ENCODE data around the gene KCNQ4. TPM values are rescaled to one million over a fixed set of nuclear protein-coding genes. Genes with fewer than 3 reads are reported as not detected.

Gene KCNQ4
- total RNA-seq, 3 donors from 2014 or later: 0.32 to 1.3 (median 1.3) TPM

- H3K36me3 ChIP-seq: no peaks in the 10 kb centered on the region
- no peak for DNase-seq (ENCODE audit: low spot score in 2 of 2)
- no peak overlapping the region for H3K4me3 ChIP-seq
- no peak overlapping the region for H3K27ac ChIP-seq
- no peaks in the 10 kb centered on the region for H3K9me3 ChIP-seq
- TF ChIP-seq CTCF (IDR thresholded peaks at IDR 0.05) (no peak), POLR2AphosphoS5 (IDR thresholded peaks at IDR 0.05) (no peak), POLR2A (IDR thresholded peaks at IDR 0.05) (no peak)
- no peaks in the 10 kb centered on the region for H3K27me3 ChIP-seq
- intact Hi-C loops (cut with DNase I; ENCODE audit: low total_unique reads): no loop called here
- H3K4me1 ChIP-seq: no peaks in the 10 kb centered on the region
These were observed 54.7 kb downstream of the KCNQ4 start for GRCh38 chr1:40838045-40838979.

- no peak overlapping the region for H3K4me3 ChIP-seq
- TF ChIP-seq POLR2AphosphoS5 (IDR thresholded peaks at IDR 0.05) (no peak), CTCF (IDR thresholded peaks at IDR 0.05) (no peak), POLR2A (IDR thresholded peaks at IDR 0.05) (no peak)
- intact Hi-C loops (cut with DNase I; ENCODE audit: low total_unique reads): no loop called here
- no peaks in the 10 kb centered on the region for H3K36me3 ChIP-seq
- no peaks in the 10 kb centered on the region for H3K4me1 ChIP-seq
- DNase-seq (ENCODE audit: low spot score in 2 of 2): no peak
- H3K9me3 ChIP-seq: no peaks in the 10 kb centered on the region
- no peak overlapping the region for H3K27ac ChIP-seq
- no peaks in the 10 kb centered on the region for H3K27me3 ChIP-seq
These were observed 55.7 kb downstream of the KCNQ4 start for GRCh38 chr1:40838980-40839942.

GRCh38 chr1:40839943-40840335 is 56.4 kb downstream of the KCNQ4 start:
- intact Hi-C loops (cut with DNase I; ENCODE audit: low total_unique reads): no loop called here
- no peaks in the 10 kb centered on the region for H3K36me3 ChIP-seq

DNA sequence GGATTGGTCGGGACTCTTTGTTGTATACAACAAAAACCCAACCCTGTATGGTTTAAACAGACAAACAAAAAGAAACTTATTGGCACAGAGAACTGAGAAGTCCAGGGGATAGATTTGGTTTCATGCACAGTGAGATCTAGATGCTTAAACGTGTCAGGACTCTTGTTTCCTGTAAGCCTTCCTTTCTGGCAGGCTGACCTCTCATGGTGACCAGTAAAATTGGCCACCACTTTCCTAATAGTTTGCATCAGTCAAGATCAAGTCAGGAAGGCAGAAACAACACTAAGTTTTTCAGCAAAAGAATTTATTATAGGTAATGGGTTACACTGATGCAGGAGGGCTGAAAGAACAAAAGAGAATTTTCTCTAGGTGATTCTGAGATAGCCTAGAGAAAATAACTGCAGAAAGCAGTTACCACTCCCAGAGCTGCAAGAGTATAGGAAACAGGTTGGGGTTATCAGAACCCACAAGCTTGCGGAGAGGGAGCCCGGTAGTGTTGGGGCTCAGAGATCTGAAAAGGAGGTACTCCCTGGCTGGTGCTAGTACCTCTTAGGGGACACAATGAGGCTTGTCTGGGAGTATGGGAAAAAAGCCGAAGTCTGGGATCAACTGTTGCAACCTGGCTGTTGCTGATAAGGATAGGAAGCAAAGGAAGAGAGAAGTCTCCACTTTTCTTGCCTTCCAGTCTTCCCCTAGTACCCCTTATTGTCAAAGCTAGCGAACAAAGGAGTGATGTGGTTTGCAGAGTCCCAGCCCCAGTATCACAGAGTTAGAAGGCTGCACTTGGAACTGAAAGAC is 57.1 kb downstream of the KCNQ4 start:
- no peaks in the 10 kb centered on the region for H3K4me1 ChIP-seq
- H3K27ac ChIP-seq: no peak overlapping the region
- H3K27me3 ChIP-seq: no peaks in the 10 kb centered on the region
- TF ChIP-seq CTCF (IDR thresholded peaks at IDR 0.05): no peak
- H3K9me3 ChIP-seq: no peaks in the 10 kb centered on the region
- no peak overlapping the region for H3K4me3 ChIP-seq
- no peak for DNase-seq (ENCODE audit: low spot score in 2 of 2)
- no peaks in the 10 kb centered on the region for H3K36me3 ChIP-seq
- intact Hi-C loops (cut with DNase I; ENCODE audit: low total_unique reads): no loop called here

More at GRCh38 chr1:40839943-40840335, 56.4 kb downstream of the KCNQ4 start:
- Histone ChIP-seq H3K4me1 (no peaks in the 10 kb centered on the region), H3K9me3 (no peaks in the 10 kb centered on the region), H3K27ac (no peak overlapping the region), H3K27me3 (no peaks in the 10 kb centered on the region), H3K4me3 (no peak overlapping the region)
- TF ChIP-seq POLR2A (IDR thresholded peaks at IDR 0.05) (no peak), CTCF (IDR thresholded peaks at IDR 0.05) (no peak), POLR2AphosphoS5 (IDR thresholded peaks at IDR 0.05) (no peak)
- no peak for DNase-seq (ENCODE audit: low spot score in 2 of 2)

Data from breast epithelium (tissue), 4 donors.